H1 (cell line): ENCODE results near the gene CASP9. TPM values are rescaled to one million over a fixed set of nuclear protein-coding genes. Genes with fewer than 3 reads are reported as not detected.

Experiments
- CTCF ChIA-PET: fragments of 300-600 bp; sonication (Branson Sonifier 250); formaldehyde crosslinking; loops from one replicate; lab custom pipeline; 2021; ENCODE audit not compliant: partially characterized antibody; lab: Charles Lee
- POLR2A ChIA-PET: fragments of 300-600 bp; sonication (Branson Sonifier 250); formaldehyde crosslinking; loops from one replicate; lab custom pipeline; 2021; ENCODE audit warnings: inconsistent platforms; ENCODE audit not compliant: partially characterized antibody; lab: Charles Lee
- DNase-seq, 2 experiments: peaks; one replicate each; pipeline versions ENCODE4 v3.0.0 to v3.0.0-alpha.2; 2010 to 2022; ENCODE audit warnings: low spot score in 2 of 2, low read depth in 1 of 2, mixed read lengths in 1 of 2
- FAIRE-seq: peaks from 2 replicates; lab custom pipeline; 2011; peaks lifted over from hg19 to GRCh38; lab: Jason Lieb, UNC
- H2AFZ ChIP-seq: 2 replicates; pipeline ENCODE4 v1.8.1; 2012; ENCODE audit warnings: low read length, inconsistent platforms
- H2AK5ac ChIP-seq: 2 replicates; pipeline ENCODE4 v1.6.1; 2013; ENCODE audit warnings: low read depth, low read length
- H2BK120ac ChIP-seq: replicated peaks from 2 replicates; pipeline ENCODE3; 2013; ENCODE audit warnings: low read depth, low read length, inconsistent platforms
- H2BK12ac ChIP-seq: 2 replicates; pipeline ENCODE4 v1.6.1; 2013; ENCODE audit warnings: low read depth, low read length
- H2BK15ac ChIP-seq: 2 replicates; pipeline ENCODE4 v1.6.1; 2013; ENCODE audit warnings: low read length
- H2BK20ac ChIP-seq: 2 replicates; pipeline ENCODE4 v1.6.1; 2013; ENCODE audit warnings: low read length
- H2BK5ac ChIP-seq: 2 replicates; pipeline ENCODE4 v1.6.1; 2013; ENCODE audit warnings: low read depth, low read length
- H3K14ac ChIP-seq: 2 replicates; pipeline ENCODE4 v1.6.1; 2013; ENCODE audit warnings: inconsistent platforms; ENCODE audit not compliant: insufficient read length
- H3K18ac ChIP-seq: 2 replicates; pipeline ENCODE4 v1.6.1; 2013; ENCODE audit warnings: low read length; ENCODE audit errors: extremely low read depth
- H3K23ac ChIP-seq: 2 replicates; pipeline ENCODE4 v1.6.1; 2013; ENCODE audit warnings: inconsistent platforms; ENCODE audit not compliant: insufficient read length
- H3K23me2 ChIP-seq: 2 replicates; pipeline ENCODE4 v1.6.1; 2013; ENCODE audit warnings: low read depth, low read length
- H3K27ac ChIP-seq: 2 replicates; pipeline ENCODE4 v1.6.1; 2011; ENCODE audit warnings: low read depth, low read length, inconsistent platforms
- H3K27me3 ChIP-seq, 4 experiments: replicated peaks in 1 of 4; 1 replicate in 1 of 4; 2 replicates in 3 of 4; pipeline versions ENCODE4 v1.6.1 to v1.8.1; 2011 to 2013; ENCODE audit warnings: low read length in 3 of 4, mild to moderate bottlenecking in 3 of 4, inconsistent platforms in 2 of 4, mixed read lengths in 2 of 4, moderate library complexity in 1 of 4; ENCODE audit not compliant: control insufficient read depth in 3 of 4, insufficient read depth in 3 of 4; ENCODE audit errors: extremely low read depth in 1 of 4
- H3K36me3 ChIP-seq, 4 experiments: 2 replicates each; pipeline versions ENCODE4 v1.6.1 to v1.8.1; 2011 to 2013; ENCODE audit warnings: mild to moderate bottlenecking in 4 of 4, low read length in 3 of 4, moderate library complexity in 2 of 4, control low read depth in 1 of 4, inconsistent platforms in 1 of 4; ENCODE audit not compliant: insufficient read depth in 4 of 4, control insufficient read depth in 2 of 4
- H3K4ac ChIP-seq: replicated peaks from 2 replicates; pipeline ENCODE3; 2013; ENCODE audit warnings: low read length, low read depth, mixed read lengths, inconsistent platforms; ENCODE audit not compliant: insufficient read length
- H3K4me1 ChIP-seq, 4 experiments: replicated peaks in 1 of 4; 1 replicate in 1 of 4; 2 replicates in 3 of 4; pipeline versions ENCODE4 v1.6.1 to v1.8.1; 2011 to 2013; ENCODE audit warnings: low read length in 3 of 4, inconsistent platforms in 2 of 4, mixed read lengths in 1 of 4; ENCODE audit not compliant: insufficient read depth in 4 of 4, control insufficient read depth in 3 of 4
- H3K4me2 ChIP-seq, 2 experiments: 2 replicates each; pipeline versions ENCODE4 v1.6.1 to v1.8.1; 2011 to 2013; ENCODE audit warnings: low read depth in 2 of 2, low read length in 2 of 2, control low read depth in 1 of 2, inconsistent platforms in 1 of 2, mild to moderate bottlenecking in 1 of 2; ENCODE audit not compliant: insufficient read depth in 1 of 2
- H3K4me3 ChIP-seq, 4 experiments: fragments of 200-600, 300-600 bp in 1 of 4; sonication (generic), shearing (Covaris generic), sonication (Bioruptor Twin) in 1 of 4; 2 replicates each; pipeline versions ENCODE4 v1.5.1 to v1.8.1; 2011 to 2016; ENCODE audit warnings: low read length in 4 of 4, low read depth in 3 of 4, control low read depth in 2 of 4, inconsistent platforms in 2 of 4, mild to moderate bottlenecking in 2 of 4, mixed read lengths in 1 of 4, moderate library complexity in 1 of 4; ENCODE audit not compliant: insufficient read depth in 2 of 4; ENCODE audit errors: extremely low read depth in 1 of 4
- H3K56ac ChIP-seq: replicated peaks from 2 replicates; pipeline ENCODE3; 2013; ENCODE audit warnings: low read depth, mild to moderate bottlenecking, mixed read lengths, low read length, inconsistent platforms; ENCODE audit not compliant: insufficient read length
- H3K79me1 ChIP-seq: 2 replicates; pipeline ENCODE4 v1.6.1; 2013; ENCODE audit warnings: low read depth, low read length, control low read depth
- H3K79me2 ChIP-seq, 2 experiments: 2 replicates each; pipeline versions ENCODE4 v1.6.1 to v1.8.1; 2012 to 2013; ENCODE audit warnings: low read length in 2 of 2, mild to moderate bottlenecking in 2 of 2, inconsistent platforms in 1 of 2; ENCODE audit not compliant: insufficient read depth in 2 of 2, control insufficient read depth in 1 of 2
- H3K9ac ChIP-seq, 4 experiments: replicated peaks in 1 of 4; 1 replicate in 1 of 4; 2 replicates in 3 of 4; pipeline versions ENCODE4 v1.6.1 to v1.8.1; 2011 to 2013; ENCODE audit warnings: low read depth in 3 of 4, low read length in 3 of 4, control low read depth in 2 of 4, mild to moderate bottlenecking in 2 of 4, moderate library complexity in 2 of 4, inconsistent platforms in 1 of 4; ENCODE audit errors: extremely low read depth in 1 of 4
- H3K9me3 ChIP-seq, 2 experiments: 2 replicates each; pipeline versions ENCODE4 v1.6.1 to v1.8.1; 2012 to 2013; ENCODE audit warnings: mild to moderate bottlenecking in 2 of 2, moderate library complexity in 2 of 2, control low read depth in 1 of 2, inconsistent platforms in 1 of 2, low read depth in 1 of 2, low read length in 1 of 2, mixed read lengths in 1 of 2; ENCODE audit not compliant: insufficient read depth in 2 of 2
- H4K20me1 ChIP-seq, 2 experiments: replicated peaks in 1 of 2; 2 replicates each; pipeline versions ENCODE3 to v1.8.1; 2011 to 2013; ENCODE audit warnings: inconsistent platforms in 2 of 2, low read length in 2 of 2, mild to moderate bottlenecking in 1 of 2; ENCODE audit not compliant: insufficient read depth in 2 of 2, control insufficient read depth in 1 of 2
- H4K5ac ChIP-seq: 2 replicates; pipeline ENCODE4 v1.6.1; 2013; ENCODE audit warnings: low read length, low read depth, mixed read lengths, inconsistent platforms; ENCODE audit not compliant: insufficient read length
- H4K8ac ChIP-seq: 2 replicates; pipeline ENCODE4 v1.8.0; 2013; ENCODE audit warnings: mild to moderate bottlenecking, moderate library complexity, low read length, inconsistent platforms; ENCODE audit not compliant: insufficient read depth; ENCODE audit errors: extremely low read depth
- H4K91ac ChIP-seq: replicated peaks from 2 replicates; pipeline ENCODE3; 2013; ENCODE audit warnings: low read length, mixed read lengths, inconsistent platforms; ENCODE audit not compliant: insufficient read length
- CTBP2 ChIP-seq: IDR thresholded peaks from 2 replicates; pipeline ENCODE4 v1.7.0; 2011; ENCODE audit warnings: borderline replicate concordance, mild to moderate bottlenecking, moderate library complexity, mixed read lengths, low read length; ENCODE audit not compliant: insufficient read depth, insufficient read length
- SIN3A ChIP-seq, 2 experiments: IDR thresholded peaks in 1 of 2; conservative IDR thresholded peaks in 1 of 2; 2 replicates each; pipeline ENCODE4 v1.6.1; 2011 to 2012; ENCODE audit warnings: low read length in 2 of 2, improper control_type of control experiment in 1 of 2, low read depth in 1 of 2, mild to moderate bottlenecking in 1 of 2
- TAF7 ChIP-seq: optimal IDR thresholded peaks from 2 replicates; pipeline ENCODE3; 2011; ENCODE audit warnings: low read depth, mild to moderate bottlenecking, inconsistent platforms, low read length, moderate library complexity, borderline replicate concordance
- WGBS, 2 experiments: shearing (Covaris generic) in 1 of 2; methylation state at CpG; one replicate each; pipeline versions ENCODE4 v1.1.6 to v1.1.7; 2013 to 2015; ENCODE audit warnings: low lambda C conversion rate in 2 of 2, mixed read lengths in 2 of 2, inconsistent platforms in 1 of 2, low coverage in 1 of 2, missing lambda C conversion rate in 1 of 2; ENCODE audit not compliant: insufficient replicate concordance in 2 of 2, insufficient coverage in 1 of 2, insufficient read length in 1 of 2; ENCODE audit errors: extremely low coverage in 1 of 2, missing lambda C conversion rate in 1 of 2; 5-methylcytosine and 5-hydroxymethylcytosine counted together
- polyA plus RNA-seq, 7 experiments: library from polyadenylated mRNA; depleted of rRNA in 3 of 7; stranded (reverse) in 5 of 7; unstranded in 2 of 7; fragments of >200 nt in 5 of 7; fragments of 200-250 nt in 2 of 7; gene quantifications; 1 replicate in 5 of 7; 2 replicates in 1 of 7; 4 replicates in 1 of 7; pipeline versions ENCODE4 v1.2.1 to v1.2.3, GENCODE V29; 2011 to 2013; ENCODE audit warnings: missing spikeins in 2 of 7, mixed read lengths in 2 of 7
- total RNA-seq: library from RNA; stranded (reverse); fragmentation: NEBNext Ultra II Directional; extraction: Animal tissue kit (Norgen Biotek cat#: 25700); gene quantifications from 2 replicates; pipeline ENCODE4 v1.2.1, GENCODE V29; 2021

CASP9 gene
- total and polyA plus RNA-seq, 2 of the 8 experiments (the other 6 are each of a cell fraction or from before 2014, with no cell fraction given), result 14.8 to 36.3 TPM

DNA sequence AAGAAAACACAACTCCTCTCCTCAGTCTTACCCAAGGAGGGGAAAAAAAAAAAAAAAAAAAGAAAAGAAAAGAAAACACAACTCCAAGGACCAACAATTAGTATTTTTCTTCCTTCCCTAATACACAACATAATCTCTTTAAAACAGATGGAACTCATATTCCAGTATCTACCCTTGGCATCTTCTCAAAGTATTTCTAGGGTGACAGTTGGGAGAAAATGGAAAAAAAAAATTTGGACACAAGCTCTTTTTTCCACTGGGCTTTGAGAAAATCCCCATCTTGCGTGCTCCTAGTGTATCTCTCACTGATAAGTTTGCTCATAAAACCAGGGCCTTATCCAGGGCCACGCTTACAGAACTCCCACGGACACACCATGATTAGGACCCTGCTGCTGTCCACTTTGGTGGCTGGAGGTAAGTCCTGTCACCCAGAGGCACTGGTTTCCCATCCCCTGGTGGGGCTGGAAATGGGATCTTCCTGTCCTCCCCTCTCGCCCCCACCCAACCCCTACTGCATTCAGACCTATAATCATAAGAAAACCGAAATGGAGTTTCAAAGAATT lies 48.2 kb downstream of the CASP9 start, which contains the start of gene CELA2B:
CELA2B (plus strand) TSS at position 353 of the 563 bp plus-strand sequence; CDS start at position 375, 22 bp downstream.
- H2BK12ac ChIP-seq, result no peak within 1 kb of the TSS
- H2BK20ac ChIP-seq, result no peak within 1 kb of the TSS
- no peak within 1 kb of the TSS for H3K4me3 ChIP-seq
- H2BK120ac ChIP-seq, result no peak within 1 kb of the TSS
- no peak for DNase-seq
- no peaks in the 10 kb centered on the region for H3K79me1 ChIP-seq
- H3K23ac ChIP-seq, result no peak within 1 kb of the TSS
- no peak within 1 kb of the TSS for H3K18ac ChIP-seq
- no peak within 1 kb of the TSS for H2AK5ac ChIP-seq
- FAIRE-seq, result no peak
- no peaks in the 10 kb centered on the region for H3K36me3 ChIP-seq
- H3K14ac ChIP-seq, result no peak within 1 kb of the TSS
- no peak within 1 kb of the TSS for H3K56ac ChIP-seq
- WGBS, 2 experiments, result 84% methylated on average over 5 of the region's 5 CpGs; no CpG with 5 or more reads in 1 of the 2 experiments
- no peaks in the 10 kb centered on the region for H3K27me3 ChIP-seq
- no peak within 1 kb of the TSS for H2BK15ac ChIP-seq
- POLR2A ChIA-PET, result no interaction called here
- no peak within 1 kb of the TSS for H4K91ac ChIP-seq
- CTCF ChIA-PET, result no interaction called here
- no peaks in the 10 kb centered on the region for H3K9me3 ChIP-seq
- no peaks in the 10 kb centered on the region; a peak in 1 of 7 replicates for H3K4me1 ChIP-seq
- H4K20me1 ChIP-seq, result peaks cover 0 to 3% of the 10 kb centered on the region in 2 experiments
- no peak within 1 kb of the TSS for H3K27ac ChIP-seq
- H2BK5ac ChIP-seq, result no peak within 1 kb of the TSS
- no peak within 1 kb of the TSS for H2AFZ ChIP-seq
- no peak within 1 kb of the TSS for H4K5ac ChIP-seq
- no peaks in the 10 kb centered on the region for H3K79me2 ChIP-seq
- no peak within 1 kb of the TSS for H3K4me2 ChIP-seq
- H3K4ac ChIP-seq, result no peak within 1 kb of the TSS
- H3K9ac ChIP-seq, result no peak within 1 kb of the TSS
- H3K23me2 ChIP-seq, result no peaks in the 10 kb centered on the region
- H4K8ac ChIP-seq, result no peak within 1 kb of the TSS
- TF ChIP-seq TAF7, result no peak
- no peak for TF ChIP-seq CTBP2
- TF ChIP-seq SIN3A (conservative IDR thresholded peaks at IDR 0.05 in 1 of 2, IDR thresholded peaks at IDR 0.05 in 1 of 2; ENCODE audit: low read depth in 1 of 2, low read length in 2 of 2), result no peak
